ENCODE results near the gene FLNA.

Gene FLNA

DNA sequence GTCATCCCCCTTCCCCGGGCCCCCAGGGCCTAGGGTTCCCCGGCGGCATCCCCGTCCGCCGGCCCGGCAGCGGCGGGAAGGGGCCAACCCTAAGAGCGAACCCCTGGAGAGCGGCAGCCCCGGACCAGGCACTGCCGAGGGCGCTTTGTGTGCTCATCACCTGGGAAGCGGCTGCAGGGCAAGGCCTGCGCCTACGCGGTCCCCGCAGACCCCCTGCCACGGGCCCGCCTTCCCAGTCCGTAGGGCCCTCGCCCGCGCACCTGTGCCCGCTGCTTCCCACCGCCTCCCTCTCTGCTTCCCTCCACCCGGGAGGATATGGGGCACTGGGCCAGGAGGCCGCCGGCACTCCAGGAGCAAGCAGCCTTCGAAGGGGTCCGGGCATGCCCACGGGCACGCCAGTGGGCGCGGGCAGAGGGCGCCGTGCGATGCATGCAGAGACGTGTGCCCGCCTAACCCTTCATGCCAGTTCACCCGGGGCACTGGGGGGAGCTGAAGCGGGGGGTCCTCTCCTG is 2.6 kb downstream of the FLNA start:
- no peaks in the 10 kb centered on the region for H3K27me3 ChIP-seq (ENCODE audit: control insufficient read depth, insufficient read depth, low read length)
- H3K36me3 ChIP-seq (ENCODE audit: control insufficient read depth, insufficient read depth, low read length): peaks cover 32% of the 10 kb centered on the region
- peak overlapping the region; percentile 82 for H3K9ac ChIP-seq (ENCODE audit: low read length)
- peak overlapping the region; percentile 66 for H3K4me3 ChIP-seq (ENCODE audit: low read depth, low read length)
- H3K27ac ChIP-seq (ENCODE audit: low read depth, low read length): peak overlapping the region; percentile 84; the same call in 1 of the 2 replicates
- peaks cover 2% of the 10 kb centered on the region; the same call in 1 of the 2 replicates for H3K9me3 ChIP-seq (ENCODE audit: control insufficient read depth, insufficient read depth, low read depth, low read length)
- peaks cover 34% of the 10 kb centered on the region; the same call in 1 of the 2 replicates for H3K4me1 ChIP-seq (ENCODE audit: control insufficient read depth, insufficient read depth, low read length)

DNA sequence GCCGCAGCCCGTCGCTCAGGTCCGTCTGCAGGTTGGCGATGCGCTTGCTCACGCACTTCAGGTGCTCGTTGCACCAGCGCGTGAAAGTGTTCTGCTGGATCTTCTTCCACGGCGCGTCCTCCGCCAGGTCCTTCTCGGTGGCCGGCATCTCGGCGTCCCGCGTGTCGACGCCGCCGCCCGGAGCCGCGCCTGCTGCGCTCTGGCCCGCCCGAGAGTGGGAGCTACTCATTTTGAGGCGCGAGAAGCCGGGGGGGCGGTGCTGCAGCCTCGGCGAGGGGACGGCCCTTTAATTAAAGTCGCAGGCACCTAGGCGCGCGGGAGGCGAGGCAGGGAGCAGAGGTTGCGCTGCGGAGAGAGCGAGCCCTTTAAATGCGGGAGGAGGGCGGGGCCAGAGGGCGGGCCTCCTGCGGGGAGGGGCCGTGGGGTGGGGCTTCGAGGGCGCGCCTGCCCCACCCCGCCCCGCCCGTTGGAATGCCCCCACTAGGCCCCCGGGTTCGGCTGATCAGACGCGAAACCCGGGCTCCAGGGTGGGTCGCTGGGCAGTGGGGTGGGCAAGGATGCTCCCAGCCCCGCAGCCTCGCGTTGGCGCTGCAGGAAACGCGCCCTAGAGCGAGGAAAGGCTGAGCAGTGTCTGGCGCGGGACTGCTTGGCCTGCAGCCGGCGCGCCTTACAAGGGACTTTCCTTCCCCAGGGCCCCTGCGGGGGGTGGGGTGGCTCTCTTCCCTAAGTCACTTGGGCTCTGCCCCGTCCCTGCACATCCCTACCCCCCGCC is 3.2 kb downstream of the FLNA start:
- H3K27me3 ChIP-seq (ENCODE audit: control insufficient read depth, insufficient read depth, low read length): no peaks in the 10 kb centered on the region
- H3K4me1 ChIP-seq (ENCODE audit: control insufficient read depth, insufficient read depth, low read length): peaks cover 34% of the 10 kb centered on the region; the same call in 1 of the 2 replicates

DNA sequence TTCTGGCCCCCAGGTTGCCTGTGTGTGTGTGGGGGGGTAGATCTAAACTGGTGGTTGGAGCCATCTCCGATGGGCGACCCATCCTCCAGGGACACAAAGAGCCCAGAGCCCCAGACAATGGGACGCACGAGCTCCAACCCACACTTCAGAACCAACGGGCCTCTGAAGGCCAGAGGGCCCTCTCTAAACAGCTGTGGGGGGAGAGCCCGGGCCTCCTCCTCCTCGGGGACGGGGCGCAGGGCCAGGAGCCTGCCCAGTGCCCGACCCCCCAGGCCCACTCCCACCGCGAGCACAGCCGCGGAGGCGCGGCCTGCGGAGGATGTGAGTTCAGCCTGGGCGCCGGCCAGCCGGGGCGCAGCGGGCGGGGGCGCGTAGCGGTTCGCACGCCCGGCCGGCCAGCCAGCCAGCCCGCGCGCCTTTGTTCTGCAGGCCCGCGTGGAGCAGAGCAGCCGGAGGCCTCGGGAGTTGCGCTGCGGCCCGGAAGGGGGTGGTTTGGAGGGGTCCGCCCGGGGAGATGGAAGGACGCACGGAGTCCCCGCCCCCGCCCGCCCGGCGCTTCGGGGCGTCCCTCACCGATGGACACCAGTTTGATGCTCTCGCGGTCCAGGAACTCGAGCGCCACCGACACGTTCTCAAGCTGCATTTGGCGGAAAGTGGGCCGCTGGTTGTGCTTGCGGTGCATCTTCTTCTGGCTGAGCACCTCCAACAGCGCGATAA is 4.0 kb downstream of the FLNA start:
- H3K4me3 ChIP-seq (ENCODE audit: low read depth, low read length): peak overlapping the region; percentile 94
- peaks cover 46% of the 10 kb centered on the region for H3K36me3 ChIP-seq (ENCODE audit: control insufficient read depth, insufficient read depth, low read length)
- peaks cover 7% of the 10 kb centered on the region; the same call in 1 of the 2 replicates for H3K9me3 ChIP-seq (ENCODE audit: control insufficient read depth, insufficient read depth, low read depth, low read length)
- H3K9ac ChIP-seq (ENCODE audit: low read length): peak overlapping the region; percentile 99
- H3K4me1 ChIP-seq (ENCODE audit: control insufficient read depth, insufficient read depth, low read length): peaks cover 34% of the 10 kb centered on the region; the same call in 1 of the 2 replicates
- H3K27me3 ChIP-seq (ENCODE audit: control insufficient read depth, insufficient read depth, low read length): no peaks in the 10 kb centered on the region
- peak overlapping the region; percentile 98 for H3K27ac ChIP-seq (ENCODE audit: low read depth, low read length)

More for the DNA sequence above, 3.2 kb downstream of the FLNA start:
- Histone ChIP-seq H3K4me3 (ENCODE audit: low read depth, low read length) (peak overlapping the region; percentile 94), H3K36me3 (ENCODE audit: control insufficient read depth, insufficient read depth, low read length) (peaks cover 38% of the 10 kb centered on the region), H3K27ac (ENCODE audit: low read depth, low read length) (peak overlapping the region; percentile 98; the same call in 1 of the 2 replicates), H3K9me3 (ENCODE audit: control insufficient read depth, insufficient read depth, low read depth, low read length) (peaks cover 3% of the 10 kb centered on the region; the same call in 1 of the 2 replicates), H3K9ac (ENCODE audit: low read length) (peak overlapping the region; percentile 99)

DNA sequence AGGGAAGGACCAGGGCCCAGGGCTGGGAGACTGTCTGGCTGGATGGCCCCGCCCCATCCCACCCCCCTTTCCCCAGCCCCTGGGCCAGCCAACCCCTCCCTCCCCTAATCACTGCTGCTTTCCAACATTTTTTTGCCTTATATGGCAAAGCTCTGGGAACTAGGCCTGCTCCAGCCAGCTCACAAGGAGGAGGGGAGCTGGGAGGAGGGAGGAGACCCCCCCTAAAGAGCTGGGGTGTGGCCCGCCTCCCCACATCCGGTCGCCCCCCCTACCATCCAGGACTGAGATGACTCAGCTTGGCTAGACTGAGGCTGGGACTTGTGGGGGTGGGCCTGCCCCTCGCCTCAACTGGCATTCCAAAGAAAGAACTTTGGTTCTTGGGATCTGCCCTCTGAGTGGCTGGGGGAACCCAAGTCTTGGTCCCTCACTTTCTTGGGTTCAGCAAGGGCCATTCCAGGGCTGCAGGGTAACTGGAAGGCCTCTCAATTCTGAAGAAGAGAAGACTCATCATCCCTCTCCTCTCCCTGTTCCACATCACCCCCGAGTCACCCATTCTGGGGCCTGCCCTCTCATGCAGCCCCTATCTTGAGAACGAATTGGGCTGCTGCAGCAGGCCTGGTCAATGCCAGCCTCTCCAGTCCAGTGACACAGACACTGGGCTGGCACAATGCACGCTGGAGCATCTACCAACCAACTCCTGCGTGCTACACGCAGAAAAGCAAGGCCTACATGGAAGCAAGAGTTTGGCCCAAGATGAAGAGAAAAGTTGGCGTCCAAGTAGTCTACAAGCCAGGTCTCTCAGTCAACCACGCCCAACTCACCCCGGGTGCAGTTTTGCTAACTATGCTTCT is 4.8 kb downstream of the FLNA start:
- peak overlapping the region; percentile 94 for H3K4me3 ChIP-seq (ENCODE audit: low read depth, low read length)
- H3K36me3 ChIP-seq (ENCODE audit: control insufficient read depth, insufficient read depth, low read length): peaks cover 54% of the 10 kb centered on the region
- peak overlapping the region; percentile 98 for H3K27ac ChIP-seq (ENCODE audit: low read depth, low read length)
- H3K9me3 ChIP-seq (ENCODE audit: control insufficient read depth, insufficient read depth, low read depth, low read length): peaks cover 7% of the 10 kb centered on the region; the same call in 1 of the 2 replicates
- peak overlapping the region; percentile 99 for H3K9ac ChIP-seq (ENCODE audit: low read length)
- H3K27me3 ChIP-seq (ENCODE audit: control insufficient read depth, insufficient read depth, low read length): no peaks in the 10 kb centered on the region
- peaks cover 31% of the 10 kb centered on the region; the same call in 1 of the 2 replicates for H3K4me1 ChIP-seq (ENCODE audit: control insufficient read depth, insufficient read depth, low read length)

DNA sequence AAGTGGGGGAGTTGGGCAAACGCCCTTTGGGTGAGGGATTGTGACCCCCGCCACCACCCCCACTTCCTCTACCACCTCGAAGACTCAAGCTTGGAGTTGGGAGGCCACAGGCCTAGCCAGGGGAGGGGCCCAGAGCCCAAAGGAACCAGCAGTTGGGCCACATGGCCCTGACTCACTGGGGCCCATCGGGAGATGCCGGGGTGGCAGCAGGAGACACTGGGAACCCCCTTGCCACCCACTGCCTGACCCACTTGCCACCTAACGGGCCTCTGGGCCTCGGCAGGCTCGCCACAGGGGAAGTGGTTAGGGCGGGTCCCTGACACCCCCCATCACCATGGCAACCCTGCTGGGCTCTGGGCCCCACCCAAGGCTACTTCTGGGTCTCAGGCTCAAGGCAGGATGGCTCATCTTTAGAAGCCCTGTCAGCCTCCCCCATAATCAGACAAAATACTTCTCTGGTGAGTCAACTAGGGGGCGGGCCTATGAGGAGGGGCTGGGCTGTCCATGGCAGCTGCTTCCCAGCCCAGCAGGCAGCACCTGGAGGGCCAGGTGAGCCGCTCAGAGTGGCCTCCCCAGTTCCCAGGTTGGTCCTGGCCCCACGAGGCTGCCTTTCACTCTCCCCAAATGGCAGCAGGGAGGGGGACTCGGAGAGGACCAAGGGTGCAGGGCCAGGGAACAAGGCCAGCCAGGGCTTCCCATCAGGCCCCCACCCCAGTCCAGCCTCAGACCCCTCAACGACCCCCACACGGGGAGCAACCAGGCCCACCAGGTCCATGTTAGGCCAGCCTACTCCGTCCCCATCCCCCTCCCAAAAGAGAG is 5.6 kb downstream of the FLNA start:
- H3K9ac ChIP-seq (ENCODE audit: low read length): peak overlapping the region; percentile 99
- H3K36me3 ChIP-seq (ENCODE audit: control insufficient read depth, insufficient read depth, low read length): peaks cover 62% of the 10 kb centered on the region

DNA sequence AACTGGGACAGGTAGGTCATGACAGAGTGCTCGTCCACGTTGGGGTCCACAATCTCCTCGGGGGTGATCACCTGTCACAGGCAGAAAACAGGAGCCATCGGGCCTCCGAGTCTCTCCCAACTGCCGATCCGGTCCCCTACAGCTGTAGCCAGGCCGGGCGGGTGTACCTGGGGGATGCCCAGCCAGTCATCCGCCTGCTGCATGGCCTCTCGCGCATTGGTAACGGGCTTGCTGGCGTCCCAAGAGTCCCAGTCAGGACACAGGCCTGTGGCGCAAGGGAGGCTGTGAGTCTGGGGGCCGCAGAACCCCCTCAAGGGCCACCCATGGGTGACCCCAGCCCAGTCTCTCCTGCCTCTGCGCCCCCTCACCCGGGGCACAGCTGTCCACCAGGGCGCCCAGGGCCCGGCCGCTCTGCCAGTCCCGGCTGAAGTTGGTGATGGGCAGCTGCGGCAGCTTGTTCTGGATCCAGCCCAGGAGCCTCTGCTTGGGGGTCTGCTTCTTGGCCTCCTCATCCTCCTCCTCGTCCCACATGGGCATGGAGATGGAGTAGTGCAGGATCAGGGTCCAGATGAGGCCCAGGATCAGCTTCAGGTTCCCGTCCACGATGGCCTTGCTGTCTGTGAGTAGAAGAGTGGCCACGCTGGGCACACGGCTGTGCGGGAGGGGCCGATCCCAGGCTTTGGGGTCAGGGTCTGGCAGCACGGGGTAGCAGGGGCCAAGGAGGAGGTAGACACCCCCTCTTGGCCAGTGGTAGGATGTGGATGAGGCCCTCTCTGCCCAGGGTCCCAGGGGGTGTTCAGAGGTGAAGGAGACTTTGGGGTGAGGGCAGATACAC is 6.7 kb downstream of the FLNA start:
- H3K4me3 ChIP-seq (ENCODE audit: low read depth, low read length): peak overlapping the region; percentile 94; the same call in 1 of the 2 replicates
- H3K4me1 ChIP-seq (ENCODE audit: control insufficient read depth, insufficient read depth, low read length): peaks cover 19% of the 10 kb centered on the region; the same call in 1 of the 2 replicates
- peak overlapping the region; percentile 99 for H3K9ac ChIP-seq (ENCODE audit: low read length)
- peaks cover 71% of the 10 kb centered on the region for H3K36me3 ChIP-seq (ENCODE audit: control insufficient read depth, insufficient read depth, low read length)
- peak overlapping the region; percentile 98; the same call in 1 of the 2 replicates for H3K27ac ChIP-seq (ENCODE audit: low read depth, low read length)
- H3K27me3 ChIP-seq (ENCODE audit: control insufficient read depth, insufficient read depth, low read length): no peaks in the 10 kb centered on the region
- H3K9me3 ChIP-seq (ENCODE audit: control insufficient read depth, insufficient read depth, low read depth, low read length): peaks cover 7% of the 10 kb centered on the region; the same call in 1 of the 2 replicates

More for the DNA sequence above, 5.6 kb downstream of the FLNA start:
- peak overlapping the region; percentile 94 for H3K4me3 ChIP-seq (ENCODE audit: low read depth, low read length)
- H3K27me3 ChIP-seq (ENCODE audit: control insufficient read depth, insufficient read depth, low read length): no peaks in the 10 kb centered on the region
- peak overlapping the region; percentile 98 for H3K27ac ChIP-seq (ENCODE audit: low read depth, low read length)
- H3K9me3 ChIP-seq (ENCODE audit: control insufficient read depth, insufficient read depth, low read depth, low read length): peaks cover 7% of the 10 kb centered on the region; the same call in 1 of the 2 replicates
- H3K4me1 ChIP-seq (ENCODE audit: control insufficient read depth, insufficient read depth, low read length): peaks cover 27% of the 10 kb centered on the region; the same call in 1 of the 2 replicates

DNA sequence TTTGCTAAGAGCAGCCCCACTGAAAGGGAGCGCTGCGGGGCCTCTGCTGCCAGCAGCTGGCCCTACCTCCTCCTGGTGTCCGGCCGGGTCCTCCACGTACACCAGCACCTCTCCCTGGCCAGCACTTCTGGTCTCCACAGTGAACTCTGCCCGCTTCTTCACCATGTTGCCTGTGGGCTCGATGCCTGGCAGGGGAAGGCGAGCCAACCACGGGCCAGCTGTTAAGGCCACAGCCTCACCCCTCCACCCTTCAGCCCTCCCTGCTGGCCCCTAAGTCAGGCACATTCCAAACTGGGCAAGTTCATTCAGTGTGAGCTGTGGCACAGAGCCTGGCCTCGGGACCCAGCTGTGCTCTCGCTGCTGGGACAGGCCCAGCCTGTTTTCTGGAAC is 7.8 kb downstream of the FLNA start:
- H3K9ac ChIP-seq (ENCODE audit: low read length): peak overlapping the region; percentile 54
- H3K27me3 ChIP-seq (ENCODE audit: control insufficient read depth, insufficient read depth, low read length): no peaks in the 10 kb centered on the region
- no peak overlapping the region for H3K4me3 ChIP-seq (ENCODE audit: low read depth, low read length)
- peaks cover 81% of the 10 kb centered on the region for H3K36me3 ChIP-seq (ENCODE audit: control insufficient read depth, insufficient read depth, low read length)
- H3K9me3 ChIP-seq (ENCODE audit: control insufficient read depth, insufficient read depth, low read depth, low read length): peaks cover 14% of the 10 kb centered on the region; the same call in 1 of the 2 replicates
- peaks cover 11% of the 10 kb centered on the region; the same call in 1 of the 2 replicates for H3K4me1 ChIP-seq (ENCODE audit: control insufficient read depth, insufficient read depth, low read length)
- H3K27ac ChIP-seq (ENCODE audit: low read depth, low read length): peak overlapping the region; percentile 9; the same call in 1 of the 2 replicates

DNA sequence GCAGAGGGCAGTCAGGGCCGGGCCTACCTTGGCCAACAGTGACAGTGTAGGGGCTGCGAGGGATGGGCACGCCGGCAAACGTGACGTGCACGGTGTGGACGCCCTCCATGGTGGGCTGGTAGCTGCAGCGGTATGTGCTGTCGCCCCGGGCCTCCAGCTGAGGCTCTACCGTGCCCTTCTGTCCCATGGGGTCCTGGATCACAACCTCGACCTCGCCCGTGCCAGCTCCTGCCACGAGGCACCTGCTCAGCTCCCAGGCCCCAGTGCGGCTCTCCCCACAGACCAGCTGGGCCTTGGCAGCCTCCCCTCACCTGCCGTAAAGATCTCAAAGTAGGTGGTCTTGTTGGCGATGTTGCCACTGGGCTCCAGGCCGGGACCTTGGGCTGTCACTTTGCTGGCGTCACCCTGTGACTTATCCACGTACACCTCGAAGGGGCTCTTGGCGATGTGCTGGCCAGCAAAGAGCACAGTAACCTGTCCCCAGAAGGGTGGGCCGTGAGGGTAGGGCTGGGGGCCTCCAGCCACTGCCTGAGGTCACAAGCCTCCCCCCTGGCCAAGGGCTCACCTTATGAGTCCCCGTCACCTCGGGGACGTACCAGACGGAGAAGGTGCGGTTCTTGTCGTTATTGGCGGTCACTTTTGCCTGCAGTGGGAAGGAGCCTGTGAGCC is 8.3 kb downstream of the FLNA start:
- Histone ChIP-seq H3K9ac (ENCODE audit: low read length) (peak overlapping the region; percentile 54), H3K4me3 (ENCODE audit: low read depth, low read length) (no peak overlapping the region), H3K4me1 (ENCODE audit: control insufficient read depth, insufficient read depth, low read length) (peaks cover 11% of the 10 kb centered on the region; the same call in 1 of the 2 replicates), H3K9me3 (ENCODE audit: control insufficient read depth, insufficient read depth, low read depth, low read length) (peaks cover 18% of the 10 kb centered on the region; the same call in 1 of the 2 replicates), H3K36me3 (ENCODE audit: control insufficient read depth, insufficient read depth, low read length) (peaks cover 87% of the 10 kb centered on the region), H3K27ac (ENCODE audit: low read depth, low read length) (no peak overlapping the region), H3K27me3 (ENCODE audit: control insufficient read depth, insufficient read depth, low read length) (no peaks in the 10 kb centered on the region)
